IMR-90 (cell line): ENCODE results near the gene FABP7.

Source experiments
- BHLHE40 ChIP-seq: fragments of 150-350 bp; IDR thresholded peaks from 2 replicates; pipeline ENCODE4 v1.6.1; 2016; ENCODE audit warnings: mild to moderate bottlenecking, low read depth, low read length
- CEBPB ChIP-seq: IDR thresholded peaks from 2 replicates; pipeline ENCODE4 v1.6.1; 2012; ENCODE audit warnings: low read depth, low read length, improper control_type of control experiment
- CHD1 ChIP-seq: IDR thresholded peaks from 2 replicates; pipeline ENCODE4 v1.6.1; 2012; ENCODE audit warnings: low read depth, low read length, improper control_type of control experiment
- CTCF ChIP-seq: conservative IDR thresholded peaks from 2 replicates; pipeline ENCODE4 v1.5.1; 2012; ENCODE audit warnings: mild to moderate bottlenecking, low read depth, low read length, improper control_type of control experiment
- ELK1 ChIP-seq: fragments of 150-350 bp; IDR thresholded peaks from 2 replicates; pipeline ENCODE4 v1.6.1; 2016; ENCODE audit warnings: low read depth, mild to moderate bottlenecking, low read length, moderate library complexity, borderline replicate concordance
- MAFK ChIP-seq: IDR thresholded peaks from 2 replicates; pipeline ENCODE4 v1.6.1; 2012; ENCODE audit warnings: low read depth, low read length, improper control_type of control experiment
- MAZ ChIP-seq: IDR thresholded peaks from 2 replicates; pipeline ENCODE4 v1.6.1; 2012; ENCODE audit warnings: low read depth, mild to moderate bottlenecking, low read length, improper control_type of control experiment, moderate library complexity, borderline replicate concordance
- MXI1 ChIP-seq: IDR thresholded peaks from 2 replicates; pipeline ENCODE4 v1.6.1; 2012; ENCODE audit warnings: low read depth, mild to moderate bottlenecking, low read length, moderate library complexity, borderline replicate concordance
- POLR2A ChIP-seq: IDR thresholded peaks from 2 replicates; pipeline ENCODE4 v1.6.1; 2012; ENCODE audit warnings: mild to moderate bottlenecking, low read depth, low read length
- RAD21 ChIP-seq: IDR thresholded peaks from 2 replicates; pipeline ENCODE4 v1.6.1; 2012; ENCODE audit warnings: low read length, improper control_type of control experiment
- RCOR1 ChIP-seq: IDR thresholded peaks from 2 replicates; pipeline ENCODE4 v1.6.1; 2012; ENCODE audit warnings: mild to moderate bottlenecking, low read length, improper control_type of control experiment; ENCODE audit not compliant: insufficient replicate concordance
- RFX5 ChIP-seq: IDR thresholded peaks from 2 replicates; pipeline ENCODE4 v1.8.0; 2012; ENCODE audit warnings: low read depth, mild to moderate bottlenecking, low read length, moderate library complexity
- SMC3 ChIP-seq: fragments of 150-350 bp; IDR thresholded peaks from 2 replicates; pipeline ENCODE4 v1.6.1; 2016; ENCODE audit warnings: low read depth, mild to moderate bottlenecking, antibody characterized with exemption, low read length, moderate library complexity
- USF2 ChIP-seq: fragments of 150-350 bp; IDR thresholded peaks from 2 replicates; pipeline ENCODE4 v1.6.1; 2017; ENCODE audit warnings: mild to moderate bottlenecking, antibody characterized with exemption, low read length, low read depth

- no peak for TF ChIP-seq CTCF
- no peak for TF ChIP-seq MXI1
- no peak for TF ChIP-seq ELK1
- no peak for TF ChIP-seq USF2
- no peak for TF ChIP-seq POLR2A
- TF ChIP-seq RAD21 = no peak
- no peak for TF ChIP-seq BHLHE40
- TF ChIP-seq RFX5 = no peak
- TF ChIP-seq MAZ = no peak
- no peak for TF ChIP-seq SMC3
- TF ChIP-seq RCOR1 = no peak
- no peak for TF ChIP-seq MAFK
- no peak for TF ChIP-seq CHD1
- no peak for TF ChIP-seq CEBPB
Measured at GRCh38 chr6:122788208-122788607, 8.7 kb downstream of the FABP7 start.
